VCaP (cell line): Measurements from ENCODE around the gene PLCG2.

ENCODE experiments used
- H3K27ac ChIP-seq: fragments of 450-650 bp; 2 replicates; pipeline ENCODE4 v1.5.1; 2017
- CTCF ChIP-seq: fragments of 450-650 bp; conservative IDR thresholded peaks from 2 replicates; pipeline ENCODE4 v1.5.1; 2017; ENCODE audit warnings: mild to moderate bottlenecking, moderate library complexity

PLCG2 gene

DNA sequence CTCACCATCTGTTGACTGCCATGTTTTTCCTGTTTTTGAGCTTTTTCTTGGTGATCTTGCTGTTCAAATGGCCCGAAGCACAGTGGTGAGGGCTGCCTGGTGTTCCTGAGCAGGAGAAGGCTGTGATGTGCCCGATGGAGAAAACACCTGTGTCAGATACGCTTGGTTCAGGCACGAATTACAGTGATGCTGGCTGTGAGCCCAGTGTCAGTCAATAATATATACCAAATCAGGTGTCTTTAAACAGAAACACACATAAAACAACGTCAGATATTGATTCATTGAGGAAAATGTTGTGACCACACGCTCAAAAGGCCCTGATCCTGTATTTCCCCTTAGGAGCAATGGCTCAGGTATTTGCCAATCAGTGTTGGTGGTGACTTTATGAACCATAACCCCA is 120.5 kb downstream of the PLCG2 start:
- TF ChIP-seq CTCF, result no peak
- H3K27ac ChIP-seq, result no peak overlapping the region

GRCh38 chr16:81900014-81900413 is 120.9 kb downstream of the PLCG2 start:
- peak; percentile 64 for TF ChIP-seq CTCF
- H3K27ac ChIP-seq, result no peak overlapping the region

GRCh38 chr16:81900456-81900855 is 121.4 kb downstream of the PLCG2 start:
- no peak for TF ChIP-seq CTCF
- peak overlapping the region; percentile 38; the same call in 1 of the 2 replicates for H3K27ac ChIP-seq

DNA sequence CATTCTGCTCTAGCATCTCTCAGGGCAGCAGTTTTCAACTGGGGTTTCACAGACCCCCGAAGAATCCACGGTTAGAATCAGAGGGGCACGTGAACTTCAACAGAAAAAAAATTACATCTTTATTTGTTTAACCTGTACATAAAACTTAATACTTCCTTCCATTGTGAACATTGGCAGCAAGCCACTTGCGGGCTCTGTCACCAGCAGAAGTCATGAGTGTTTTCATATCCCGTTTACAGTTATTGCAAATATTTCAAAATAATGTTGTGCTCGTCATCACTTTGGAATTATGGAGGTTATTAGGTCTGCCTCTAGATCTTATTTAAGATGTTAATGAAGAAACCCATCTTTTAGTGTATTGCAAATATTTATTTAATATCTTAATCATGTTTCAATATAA is 122.4 kb downstream of the PLCG2 start:
- H3K27ac ChIP-seq, result peak overlapping the region; percentile 38

GRCh38 chr16:81902025-81902424 is 122.9 kb downstream of the PLCG2 start:
- H3K27ac ChIP-seq, result peak overlapping the region; percentile 38
- TF ChIP-seq CTCF, result no peak

More for the DNA sequence above, 122.4 kb downstream of the PLCG2 start:
- no peak for TF ChIP-seq CTCF

GRCh38 chr16:81904320-81904719 is 125.2 kb downstream of the PLCG2 start:
- H3K27ac ChIP-seq, result no peak overlapping the region
- no peak for TF ChIP-seq CTCF

GRCh38 chr16:81905277-81905676 is 126.2 kb downstream of the PLCG2 start:
- no peak overlapping the region for H3K27ac ChIP-seq
- TF ChIP-seq CTCF, result no peak

- H3K27ac ChIP-seq, result no peak overlapping the region
- no peak for TF ChIP-seq CTCF
Observed at GRCh38 chr16:81907681-81908080, 128.6 kb downstream of the PLCG2 start.
